ENCODE data around the gene SNRNP27. TPM values are rescaled to one million over a fixed set of nuclear protein-coding genes. Genes with fewer than 3 reads are reported as not detected.

Gene SNRNP27
- total RNA-seq, 1 experiment from 2014 or later, result 47.1 TPM

- H3T11ph ChIP-seq (ENCODE audit: low read length), result no peak overlapping the region
- no peaks in the 10 kb centered on the region for H3K27me3 ChIP-seq (ENCODE audit: insufficient read depth, low read length)
- H3K23ac ChIP-seq (ENCODE audit: insufficient read length, low read depth, low read length), result no peak overlapping the region
- H3K79me2 ChIP-seq (ENCODE audit: insufficient read depth, low read length), result no peaks in the 10 kb centered on the region
- no peaks in the 10 kb centered on the region for H3K4me1 ChIP-seq (ENCODE audit: insufficient read depth, low read length)
- H4K8ac ChIP-seq (replicated peaks; ENCODE audit: insufficient read length, low read depth, low read length), result no peak overlapping the region
- H2BK12ac ChIP-seq (ENCODE audit: insufficient read length, low read depth, low read length), result no peak overlapping the region
- H3K9ac ChIP-seq (ENCODE audit: extremely low read depth, insufficient read length, low read length), result no peak overlapping the region
- no peak overlapping the region for H3K4me2 ChIP-seq (ENCODE audit: insufficient read depth, insufficient read length, low read length)
- DNase-seq, result no peak
- H2BK15ac ChIP-seq (ENCODE audit: low read depth, low read length), result no peak overlapping the region
- H3K56ac ChIP-seq (ENCODE audit: insufficient read length, low read depth, low read length), result no peak overlapping the region
- H3K79me1 ChIP-seq (ENCODE audit: insufficient read depth, low read depth, low read length, poor library complexity, severe bottlenecking), result no peaks in the 10 kb centered on the region
- no peak for TF ChIP-seq CTCF (conservative IDR thresholded peaks at IDR 0.05)
- no peak overlapping the region for H2BK120ac ChIP-seq (ENCODE audit: low read depth, low read length, poor library complexity, severe bottlenecking)
- H3K23me2 ChIP-seq (ENCODE audit: insufficient read length, low read depth, low read length, poor library complexity, severe bottlenecking), result no peaks in the 10 kb centered on the region
- no peaks in the 10 kb centered on the region for H3K27me3 Mint-ChIP-seq (ENCODE audit: low read depth)
- peaks cover 13 to 19% of the 10 kb centered on the region in 2 experiments for H3K4me1 Mint-ChIP-seq
- no peak overlapping the region for H3K4me3 Mint-ChIP-seq
- H3K27ac Mint-ChIP-seq, result no peak overlapping the region
- no peak overlapping the region for H2BK5ac ChIP-seq (ENCODE audit: insufficient read length, low read length)
- no CpG with 5 or more reads among the region's 1 CpG for WGBS (ENCODE audit: extremely low coverage, insufficient read length, low lambda C conversion rate)
- H4K91ac ChIP-seq (ENCODE audit: insufficient read length, low read depth, low read length), result no peak overlapping the region
- no peak overlapping the region for H2BK20ac ChIP-seq (ENCODE audit: low read depth, low read length, poor library complexity, severe bottlenecking)
- H3K9me3 Mint-ChIP-seq, result no peaks in the 10 kb centered on the region
- H3K4ac ChIP-seq (ENCODE audit: low read depth, low read length), result no peak overlapping the region
- no peak overlapping the region for H3K14ac ChIP-seq (ENCODE audit: insufficient read depth, low read length)
- H3K27ac ChIP-seq (ENCODE audit: insufficient read length, low read depth, low read length), result no peak overlapping the region
- H3K9me3 ChIP-seq (ENCODE audit: control insufficient read depth, low read depth, low read length), result no peaks in the 10 kb centered on the region
- no peak overlapping the region for H4K5ac ChIP-seq (ENCODE audit: insufficient read length, low read depth, low read length)
- no peak overlapping the region for H2AFZ ChIP-seq (ENCODE audit: low read length)
- H4K20me1 ChIP-seq (ENCODE audit: control insufficient read depth, insufficient read depth, insufficient read length), result no peaks in the 10 kb centered on the region
- no peak overlapping the region for H3K18ac ChIP-seq (ENCODE audit: insufficient read length, low read depth, low read length)
- no peak overlapping the region for H2AK5ac ChIP-seq (ENCODE audit: insufficient read length, low read length)
- H3K36me3 Mint-ChIP-seq (ENCODE audit: insufficient read depth in 1 of 3, low read depth in 3 of 3), result peaks cover 0 to 10% (median 0%) of the 10 kb centered on the region in 3 experiments; a peak in 2 of 7 replicates
Measured at GRCh38 chr2:69932596-69932922, 38.8 kb downstream of the SNRNP27 start.

Data from H9 (cell line).